Liver (tissue), 9 donors: Measurements from ENCODE around the gene PATE1. TPM values are rescaled to one million over a fixed set of nuclear protein-coding genes. Genes with fewer than 3 reads are reported as not detected.

ENCODE experiments used
- DNase-seq: peaks from one replicate; pipeline ENCODE4 v3.0.0-alpha.2; 2017; ENCODE audit warnings: low spot score
- H3K27ac ChIP-seq, 2 donors: one replicate each; pipeline ENCODE4 v1.7.0; 2013; ENCODE audit warnings: inconsistent platforms in 2 of 2, low read length in 2 of 2, control low read depth in 1 of 2, low read depth in 1 of 2, mild to moderate bottlenecking in 1 of 2
- H3K27me3 ChIP-seq, 4 donors: one replicate each; pipeline versions ENCODE4 v1.6.1 to v1.7.0; 2013; ENCODE audit warnings: low read length in 3 of 4, inconsistent platforms in 1 of 4, mild to moderate bottlenecking in 1 of 4, moderate library complexity in 1 of 4; ENCODE audit not compliant: control insufficient read depth in 4 of 4, insufficient read depth in 4 of 4
- H3K36me3 ChIP-seq, 4 donors: one replicate each; pipeline versions ENCODE4 v1.6.1 to v1.7.0; 2013; ENCODE audit warnings: low read length in 3 of 4, mild to moderate bottlenecking in 3 of 4, low read depth in 1 of 4, moderate library complexity in 1 of 4; ENCODE audit not compliant: control insufficient read depth in 4 of 4, insufficient read depth in 3 of 4
- H3K4me1 ChIP-seq, 4 donors: one replicate each; pipeline versions ENCODE4 v1.6.1 to v1.7.0; 2013; ENCODE audit warnings: low read length in 3 of 4, mild to moderate bottlenecking in 3 of 4, moderate library complexity in 1 of 4; ENCODE audit not compliant: control insufficient read depth in 4 of 4, insufficient read depth in 4 of 4
- H3K4me3 ChIP-seq, 3 donors: one replicate each; pipeline versions ENCODE4 v1.6.1 to v1.7.0; 2013; ENCODE audit warnings: low read length in 3 of 3, control low read depth in 1 of 3, low read depth in 1 of 3, mild to moderate bottlenecking in 1 of 3
- H3K9ac ChIP-seq, 2 donors: one replicate each; pipeline ENCODE4 v1.7.0; 2013; ENCODE audit warnings: low read length in 2 of 2, mild to moderate bottlenecking in 2 of 2, moderate library complexity in 2 of 2, control low read depth in 1 of 2, low read depth in 1 of 2
- H3K9me3 ChIP-seq, 4 donors: one replicate each; pipeline versions ENCODE4 v1.6.1 to v1.7.0; 2013; ENCODE audit warnings: low read length in 3 of 4; ENCODE audit not compliant: control insufficient read depth in 4 of 4
- CTCF ChIP-seq: fragments of 150-350 bp; IDR thresholded peaks from 2 replicates; pipeline ENCODE4 v1.5.1; 2017; ENCODE audit warnings: improper control_type of control experiment, low read depth, low read length; ENCODE audit not compliant: missing input control
- EGR1 ChIP-seq, 2 donors: IDR thresholded peaks; 2 replicates each; pipeline ENCODE4 v1.6.1; 2016 to 2018; ENCODE audit warnings: antibody characterized with exemption in 2 of 2, low read depth in 2 of 2
- FOXA2 ChIP-seq: IDR thresholded peaks from 2 replicates; pipeline ENCODE4 v1.6.1; 2016; ENCODE audit warnings: antibody characterized with exemption
- GABPA ChIP-seq, 2 donors: IDR thresholded peaks in 1 of 2; conservative IDR thresholded peaks in 1 of 2; 2 replicates each; pipeline ENCODE4 v1.6.1; 2016; ENCODE audit warnings: antibody characterized with exemption in 2 of 2, mild to moderate bottlenecking in 1 of 2, moderate library complexity in 1 of 2
- JUND ChIP-seq, 2 donors: IDR thresholded peaks; 2 replicates each; pipeline ENCODE4 v1.6.1; 2016; ENCODE audit warnings: antibody characterized with exemption in 2 of 2
- MAX ChIP-seq: IDR thresholded peaks from 2 replicates; pipeline ENCODE4 v1.6.1; 2016; ENCODE audit warnings: antibody characterized with exemption
- RAD21 ChIP-seq, 2 donors: IDR thresholded peaks; 2 replicates each; pipeline ENCODE4 v1.6.1; 2016; ENCODE audit warnings: antibody characterized with exemption in 2 of 2, mild to moderate bottlenecking in 2 of 2
- REST ChIP-seq: IDR thresholded peaks from 2 replicates; pipeline ENCODE4 v1.6.1; 2016; ENCODE audit warnings: antibody characterized with exemption, mild to moderate bottlenecking
- TAF1 ChIP-seq: conservative IDR thresholded peaks from 2 replicates; pipeline ENCODE4 v1.6.1; 2016; ENCODE audit warnings: antibody characterized with exemption, mild to moderate bottlenecking
- YY1 ChIP-seq: IDR thresholded peaks from 2 replicates; pipeline ENCODE4 v1.6.1; 2016; ENCODE audit warnings: antibody characterized with exemption, mild to moderate bottlenecking
- ZBTB33 ChIP-seq: IDR thresholded peaks from 2 replicates; pipeline ENCODE4 v1.6.1; 2016; ENCODE audit warnings: antibody characterized with exemption
- WGBS: extraction: QIAGEN DNeasy Blood & Tissue Kit; methylation state at CpG from one replicate; pipeline ENCODE4 v1.1.7; 2013; 5-methylcytosine and 5-hydroxymethylcytosine counted together
- polyA plus RNA-seq, 2 donors: library from polyadenylated mRNA; stranded (reverse) in 1 of 2; unstranded in 1 of 2; fragments of 200-250 nt in 1 of 2; fragments of >200 nt in 1 of 2; fragmentation: Nextera tagmentation in 1 of 2; extraction: Ambion mirVana in 1 of 2; gene quantifications; one replicate each; pipeline versions ENCODE4 v1.2.1 to v1.2.3, GENCODE V29; 2013 to 2015
- total RNA-seq, 2 donors: library from RNA; depleted of rRNA; stranded (reverse); fragments of >200 nt; gene quantifications; one replicate each; pipeline ENCODE4 v1.2.3, GENCODE V29; 2014
- donor health status: healthy.
- donor health status: healthy.
- donor health status: healthy.
- donor health status: healthy.
- donor health status: healthy.

PATE1 gene
- total and polyA plus RNA-seq, 4 donors, result not detected

GRCh38 chr11:125777309-125777708 is 31.2 kb downstream of the PATE1 start (continued):
- TF ChIP-seq ZBTB33, result no peak
- TF ChIP-seq JUND (IDR thresholded peaks at IDR 0.05), result no peak
- TF ChIP-seq EGR1 (IDR thresholded peaks at IDR 0.05; ENCODE audit: low read depth in 2 of 2), result no peak

GRCh38 chr11:125778728-125779127 is 32.6 kb downstream of the PATE1 start, which contains the start of gene PATE2:
PATE2 (minus strand) TSS chr11:125778828; CDS start chr11:125778773, 55 bp downstream.
- no peaks in the 10 kb centered on the region for H3K36me3 ChIP-seq
- H3K9me3 ChIP-seq, result no peaks in the 10 kb centered on the region
- no peaks in the 10 kb centered on the region for H3K27me3 ChIP-seq
- no peak within 1 kb of the TSS for H3K27ac ChIP-seq
- DNase-seq, result no peak
- no peak within 1 kb of the TSS for H3K9ac ChIP-seq
- H3K4me3 ChIP-seq, result no peak within 1 kb of the TSS
- H3K4me1 ChIP-seq, result no peaks in the 10 kb centered on the region
- TF ChIP-seq FOXA2 (no peak), REST (no peak), CTCF (no peak), EGR1 (IDR thresholded peaks at IDR 0.05; ENCODE audit: low read depth in 2 of 2) (no peak), TAF1 (no peak), GABPA (IDR thresholded peaks at IDR 0.05 in 1 of 2, conservative IDR thresholded peaks at IDR 0.05 in 1 of 2) (no peak), MAX (no peak), JUND (IDR thresholded peaks at IDR 0.05) (no peak), YY1 (no peak)

GRCh38 chr11:125784678-125785077 is 38.6 kb downstream of the PATE1 start:
- H3K4me1 ChIP-seq, result no peaks in the 10 kb centered on the region
- H3K36me3 ChIP-seq, result no peaks in the 10 kb centered on the region
- WGBS, result 43% methylated on average over 2 of the region's 2 CpGs
- no peaks in the 10 kb centered on the region for H3K27me3 ChIP-seq
- no peak for DNase-seq
- H3K9ac ChIP-seq, result no peak overlapping the region
- H3K27ac ChIP-seq, result no peak overlapping the region
- H3K9me3 ChIP-seq, result no peaks in the 10 kb centered on the region
- no peak overlapping the region for H3K4me3 ChIP-seq
- TF ChIP-seq REST (no peak), GABPA (IDR thresholded peaks at IDR 0.05 in 1 of 2, conservative IDR thresholded peaks at IDR 0.05 in 1 of 2) (no peak), TAF1 (no peak), ZBTB33 (no peak), RAD21 (IDR thresholded peaks at IDR 0.05) (no peak), CTCF (no peak), MAX (no peak)
